Lower leg skin (tissue), 3 donors: ENCODE results near the gene MROH2A.

ENCODE experiments used
- CTCF ChIP-seq, 3 donors: fragments of 450-650 bp; IDR thresholded peaks; one replicate each; pipeline ENCODE4 v1.5.1; 2016; ENCODE audit warnings: antibody characterized with exemption in 3 of 3, mild to moderate bottlenecking in 3 of 3, moderate library complexity in 2 of 3
- POLR2A ChIP-seq, 2 donors: fragments of 450-650 bp; IDR thresholded peaks; one replicate each; pipeline ENCODE4 v1.6.1; 2016 to 2017; ENCODE audit warnings: antibody characterized with exemption in 2 of 2, mild to moderate bottlenecking in 1 of 2, moderate library complexity in 1 of 2

GRCh38 chr2:233832869-233833311, 54.8 kb downstream of the MROH2A start:
- TF ChIP-seq POLR2A (IDR thresholded peaks at IDR 0.05): no peak
- TF ChIP-seq CTCF (IDR thresholded peaks at IDR 0.05): no peak
